Spleen (tissue), 7 donors: Measurements from ENCODE around the gene MRPS25.

Source experiments
- POLR2AphosphoS5 ChIP-seq, 3 donors: sonication (generic); formaldehyde crosslinking; IDR thresholded peaks; one replicate each; pipeline ENCODE4 v1.5.1; 2017; ENCODE audit warnings: antibody characterized with exemption in 3 of 3
- TF ChIP-seq, protein P1 (sequence below), 11 experiments: fragments of 200-600 bp in 7 of 11; fragments of 450-650 bp in 4 of 11; sonication (generic) in 4 of 11; IDR thresholded peaks in 8 of 11; conservative IDR thresholded peaks in 3 of 11; 1 replicate in 7 of 11; 2 replicates in 4 of 11; pipeline versions ENCODE4 v1.4.0 to v1.8.0; 2016 to 2021; ENCODE audit warnings: antibody characterized with exemption in 11 of 11, inconsistent platforms in 4 of 11, mild to moderate bottlenecking in 1 of 11
- donor health status: DM: no; HTN: no; CAD: no; lungs with moderate emphysema.
- donor health status: DM: no; HTN: no; CAD: no.
- donor health status: DM: no; HTN: no; CAD: no.

DNA sequence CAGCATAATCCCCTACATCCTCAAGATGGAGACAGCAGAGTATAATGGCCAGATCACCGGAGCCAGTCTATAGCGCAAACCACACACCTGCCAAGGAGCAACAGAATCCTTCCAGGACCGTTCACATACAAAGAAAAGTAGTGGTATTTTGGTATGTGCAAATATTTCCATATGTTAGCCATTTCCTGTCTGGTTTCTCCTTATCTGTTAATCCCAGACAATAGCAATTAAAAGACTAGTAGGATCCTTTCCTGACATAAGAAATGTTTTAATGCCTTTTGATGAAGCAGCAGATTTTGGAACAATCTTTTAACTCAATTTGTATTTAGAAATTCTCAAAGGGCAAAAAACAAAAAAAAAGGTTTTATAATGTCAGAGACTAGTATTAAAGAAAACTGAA is 22.2 kb downstream of the MRPS25 start:
- TF ChIP-seq, protein P1, sequence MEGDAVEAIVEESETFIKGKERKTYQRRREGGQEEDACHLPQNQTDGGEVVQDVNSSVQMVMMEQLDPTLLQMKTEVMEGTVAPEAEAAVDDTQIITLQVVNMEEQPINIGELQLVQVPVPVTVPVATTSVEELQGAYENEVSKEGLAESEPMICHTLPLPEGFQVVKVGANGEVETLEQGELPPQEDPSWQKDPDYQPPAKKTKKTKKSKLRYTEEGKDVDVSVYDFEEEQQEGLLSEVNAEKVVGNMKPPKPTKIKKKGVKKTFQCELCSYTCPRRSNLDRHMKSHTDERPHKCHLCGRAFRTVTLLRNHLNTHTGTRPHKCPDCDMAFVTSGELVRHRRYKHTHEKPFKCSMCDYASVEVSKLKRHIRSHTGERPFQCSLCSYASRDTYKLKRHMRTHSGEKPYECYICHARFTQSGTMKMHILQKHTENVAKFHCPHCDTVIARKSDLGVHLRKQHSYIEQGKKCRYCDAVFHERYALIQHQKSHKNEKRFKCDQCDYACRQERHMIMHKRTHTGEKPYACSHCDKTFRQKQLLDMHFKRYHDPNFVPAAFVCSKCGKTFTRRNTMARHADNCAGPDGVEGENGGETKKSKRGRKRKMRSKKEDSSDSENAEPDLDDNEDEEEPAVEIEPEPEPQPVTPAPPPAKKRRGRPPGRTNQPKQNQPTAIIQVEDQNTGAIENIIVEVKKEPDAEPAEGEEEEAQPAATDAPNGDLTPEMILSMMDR (IDR thresholded peaks at IDR 0.05 in 8 of 11, conservative IDR thresholded peaks at IDR 0.05 in 3 of 11), result no peak
- TF ChIP-seq POLR2AphosphoS5 (IDR thresholded peaks at IDR 0.05), result no peak
